DMS 273 treated with DMSO at 0.1 percent for 48 hours (cell line): ENCODE results near the gene OAF.

Experiments used
- DNase-seq: peaks from one replicate; lab custom pipeline; 2025; lab: John Stamatoyannopoulos, UW

Gene OAF

GRCh38 chr11:120201653-120202052, 9.2 kb upstream of the OAF start:
- DNase-seq = no peak

GRCh38 chr11:120203626-120204025, 7.2 kb upstream of the OAF start:
- DNase-seq = no peak

GRCh38 chr11:120205596-120206161, 5.2 kb upstream of the OAF start:
- DNase-seq = no peak

GRCh38 chr11:120207512-120207911, 3.3 kb upstream of the OAF start:
- DNase-seq = no peak

GRCh38 chr11:120208001-120208441, 2.8 kb upstream of the OAF start:
- no peak for DNase-seq

GRCh38 chr11:120208777-120209176, 2.1 kb upstream of the OAF start:
- DNase-seq = no peak

GRCh38 chr11:120209746-120210625, 846 bp upstream of the OAF start:
- no peak for DNase-seq

- DNase-seq = no peak
Observed at GRCh38 chr11:120211522-120212258, 858 bp downstream of the OAF start.

GRCh38 chr11:120212259-120212878, 1.5 kb downstream of the OAF start:
- no peak for DNase-seq

GRCh38 chr11:120212926-120213325, 2.1 kb downstream of the OAF start:
- DNase-seq = no peak

- no peak for DNase-seq
Observed at GRCh38 chr11:120214581-120214980, 3.7 kb downstream of the OAF start.

- no peak for DNase-seq
Observed at GRCh38 chr11:120215634-120216033, 4.8 kb downstream of the OAF start.

- no peak for DNase-seq
Observed at GRCh38 chr11:120216426-120217102, 5.7 kb downstream of the OAF start.

GRCh38 chr11:120217526-120217925, 6.7 kb downstream of the OAF start:
- no peak for DNase-seq

- DNase-seq = no peak
Observed at GRCh38 chr11:120217941-120218694, 7.3 kb downstream of the OAF start.

- DNase-seq = no peak
Observed at GRCh38 chr11:120218695-120219033, 7.8 kb downstream of the OAF start.

GRCh38 chr11:120219232-120219937, 8.6 kb downstream of the OAF start:
- no peak for DNase-seq

GRCh38 chr11:120219938-120220746, 9.3 kb downstream of the OAF start:
- no peak for DNase-seq

GRCh38 chr11:120220747-120221037, 9.9 kb downstream of the OAF start:
- no peak for DNase-seq
